A549 (cell line): ENCODE measurements around the gene SLC1A2. TPM values are rescaled to one million over a fixed set of nuclear protein-coding genes. Genes with fewer than 3 reads are reported as not detected.

Experiments used
- ATAC-seq, 2 experiments: fragments of 200-7000 bp in 1 of 2; fragments of >200 bp in 1 of 2; cut with Nextera tagmentation in 1 of 2; cut with Tn5 transposase in 1 of 2; 3 replicates each; pipeline versions ENCODE4 v1.8.0 to v1.9.1; 2018 to 2020; ENCODE audit warnings: mild to moderate bottlenecking in 1 of 2, moderate library complexity in 1 of 2
- CTCF ChIA-PET: fragments of 300-600 bp; sonication (Branson Sonifier 250); formaldehyde crosslinking; extraction: SDS; loops from one replicate; lab custom pipeline; 2021; ENCODE audit warnings: antibody characterized with exemption, inconsistent platforms; lab: Yijun Ruan, JAX
- POLR2A ChIA-PET: fragments of 350-600 bp; formaldehyde crosslinking; extraction: SDS; loops from one replicate; lab custom pipeline; 2021; ENCODE audit warnings: antibody characterized with exemption, inconsistent platforms; lab: Yijun Ruan, JAX
- DNase-seq, 2 experiments: peaks; one replicate each; pipeline versions ENCODE4 v3.0.0 to v3.0.0-alpha.2; 2011 to 2016; ENCODE audit warnings: low read depth in 1 of 2, low spot score in 1 of 2
- FAIRE-seq: peaks from 2 replicates; lab custom pipeline; 2011; peaks lifted over from hg19 to GRCh38; lab: Jason Lieb, UNC
- H3K27ac ChIP-seq, 2 experiments: fragments of >200 bp; sonication (Bioruptor Twin); formaldehyde crosslinking; 3 replicates each; pipeline ENCODE4 v1.5.1; 2016 to 2017
- H3K4me1 ChIP-seq: fragments of >200 bp; sonication (Bioruptor Twin); formaldehyde crosslinking; 3 replicates; pipeline ENCODE4 v1.6.1; 2016
- H3K4me2 ChIP-seq: fragments of >200 bp; sonication (Bioruptor Twin); formaldehyde crosslinking; 3 replicates; pipeline ENCODE4 v1.6.1; 2016
- H3K4me3 ChIP-seq: fragments of >200 bp; sonication (Bioruptor Twin); formaldehyde crosslinking; 3 replicates; pipeline ENCODE4 v1.5.1; 2016
- H3K9me3 ChIP-seq: fragments of >200 bp; sonication (Bioruptor Twin); formaldehyde crosslinking; 3 replicates; pipeline ENCODE4 v1.6.1; 2016
- ATOH8 ChIP-seq: fragments of 250-450 bp; sonication (Bioruptor Pico); IDR thresholded peaks from 2 replicates; pipeline ENCODE4 v1.5.0; 2020; ENCODE audit warnings: low read depth, mild to moderate bottlenecking, moderate library complexity
- BHLHE40 ChIP-seq: IDR thresholded peaks from 2 replicates; pipeline ENCODE4 v1.6.1; 2012; ENCODE audit warnings: low read depth, low read length, inconsistent platforms
- CBX2 ChIP-seq: fragments of 200-600 bp; sonication (generic); IDR thresholded peaks from 2 replicates; pipeline ENCODE4 v1.6.1; 2016; ENCODE audit warnings: low read depth, mild to moderate bottlenecking, borderline replicate concordance
- CBX8 ChIP-seq: fragments of 200-600 bp; sonication (generic); IDR thresholded peaks from 2 replicates; pipeline ENCODE4 v1.6.1; 2016
- CEBPB ChIP-seq, 2 experiments: fragments of >200 bp in 1 of 2; sonication (Bioruptor Twin) in 1 of 2; formaldehyde crosslinking in 1 of 2; IDR thresholded peaks; 2 replicates each; pipeline ENCODE4 v1.6.1; 2012 to 2016
- CHD2 ChIP-seq: fragments of 150-350 bp; IDR thresholded peaks from 2 replicates; pipeline ENCODE4 v1.6.1; 2014; ENCODE audit warnings: low read length; ENCODE audit not compliant: partially characterized antibody
- CHD4 ChIP-seq: fragments of 200-600 bp; sonication (generic); IDR thresholded peaks from 2 replicates; pipeline ENCODE4 v1.6.1; 2016; ENCODE audit warnings: antibody characterized with exemption, mild to moderate bottlenecking, borderline replicate concordance
- CTCF ChIP-seq: fragments of >200 bp; sonication (Bioruptor Twin); formaldehyde crosslinking; IDR thresholded peaks from 3 replicates; pipeline ENCODE4 v1.5.1; 2016
- EHF ChIP-seq: fragments of 250-450 bp; sonication (Bioruptor Pico); IDR thresholded peaks from 2 replicates; pipeline ENCODE4 v1.5.0; 2020; ENCODE audit warnings: mild to moderate bottlenecking
- FOSB ChIP-seq: fragments of 250-450 bp; sonication (Bioruptor Pico); IDR thresholded peaks from 2 replicates; pipeline ENCODE4 v1.5.0; 2020; ENCODE audit warnings: mild to moderate bottlenecking, moderate library complexity
- GATA3 ChIP-seq: IDR thresholded peaks from 2 replicates; pipeline ENCODE4 v1.6.1; 2012; ENCODE audit warnings: borderline replicate concordance
- HDAC2 ChIP-seq: fragments of 200-600 bp; sonication (generic); IDR thresholded peaks from 2 replicates; pipeline ENCODE4 v1.6.1; 2016
- HEYL ChIP-seq: fragments of 250-450 bp; sonication (Bioruptor Pico); IDR thresholded peaks from 2 replicates; pipeline ENCODE4 v1.8.0; 2021; ENCODE audit warnings: mild to moderate bottlenecking, moderate library complexity
- JUNB ChIP-seq: fragments of >200 bp; sonication (Bioruptor Twin); formaldehyde crosslinking; IDR thresholded peaks from 2 replicates; pipeline ENCODE4 v1.6.1; 2016
- MAFK ChIP-seq: fragments of 450-650 bp; IDR thresholded peaks from 2 replicates; pipeline ENCODE4 v1.6.1; 2014; ENCODE audit not compliant: partially characterized antibody
- NFE2L2 ChIP-seq: fragments of 150-350 bp; conservative IDR thresholded peaks from 2 replicates; pipeline ENCODE4 v1.6.1; 2014; ENCODE audit warnings: low read length
- NR3C1 ChIP-seq: fragments of >200 bp; sonication (Bioruptor Twin); formaldehyde crosslinking; IDR thresholded peaks from 3 replicates; pipeline ENCODE4 v1.6.1; 2017
- PBX3 ChIP-seq: IDR thresholded peaks from 2 replicates; pipeline ENCODE4 v1.6.1; 2012
- PHF8 ChIP-seq: fragments of 200-600 bp; sonication (generic); IDR thresholded peaks from 2 replicates; pipeline ENCODE4 v1.6.1; 2016; ENCODE audit warnings: low read depth, mild to moderate bottlenecking, antibody characterized with exemption, moderate library complexity, borderline replicate concordance
- RARB ChIP-seq: fragments of 250-450 bp; sonication (Bioruptor Pico); IDR thresholded peaks from 2 replicates; pipeline ENCODE4 v1.8.0; 2021; ENCODE audit warnings: mild to moderate bottlenecking, moderate library complexity
- RCOR1 ChIP-seq: fragments of 150-350 bp; IDR thresholded peaks from 2 replicates; pipeline ENCODE4 v1.6.1; 2014; ENCODE audit warnings: antibody characterized with exemption, low read length, low read depth
- RFX5 ChIP-seq: fragments of 450-650 bp; IDR thresholded peaks from 2 replicates; pipeline ENCODE4 v1.7.1; 2014; ENCODE audit warnings: antibody characterized with exemption, mild to moderate bottlenecking, moderate library complexity
- RNF2 ChIP-seq: fragments of 200-600 bp; sonication (generic); IDR thresholded peaks from 2 replicates; pipeline ENCODE4 v1.6.1; 2016; ENCODE audit warnings: low read depth, mild to moderate bottlenecking, antibody characterized with exemption, moderate library complexity, borderline replicate concordance
- SMC3 ChIP-seq: fragments of >200 bp; sonication (Bioruptor Twin); formaldehyde crosslinking; IDR thresholded peaks from 3 replicates; pipeline ENCODE4 v1.6.1; 2018; ENCODE audit warnings: inconsistent platforms
- SREBF2 ChIP-seq: fragments of 450-650 bp; IDR thresholded peaks from 2 replicates; pipeline ENCODE4 v1.6.1; 2014; ENCODE audit warnings: mild to moderate bottlenecking, moderate library complexity
- TFCP2L1 ChIP-seq: fragments of 250-450 bp; sonication (Bioruptor Pico); IDR thresholded peaks from 2 replicates; pipeline ENCODE4 v1.5.0; 2021; ENCODE audit warnings: mild to moderate bottlenecking
- ZC3H11A ChIP-seq: fragments of 450-650 bp; IDR thresholded peaks from 2 replicates; pipeline ENCODE4 v1.6.1; 2014; ENCODE audit warnings: antibody characterized with exemption, mild to moderate bottlenecking
- WGBS: methylation state at CpG from one replicate; pipeline ENCODE4 v1.1.6; 2017; ENCODE audit errors: missing lambda C conversion rate; 5-methylcytosine and 5-hydroxymethylcytosine counted together
- polyA plus RNA-seq, 4 experiments: library from polyadenylated mRNA; depleted of rRNA in 3 of 4; stranded (reverse); fragments of >200 nt; fragmentation: RNase III in 1 of 4; extraction: RNeasy Plus Mini Kit Qiagen cat#74134 plus additional on column Dnase treatment in 1 of 4; gene quantifications; 2 replicates in 3 of 4; 3 replicates in 1 of 4; pipeline ENCODE4 v1.2.3, GENCODE V29; 2011 to 2017
- TF ChIP-seq, protein P1 (sequence below): fragments of 450-650 bp; IDR thresholded peaks from 2 replicates; pipeline ENCODE4 v1.6.1; 2014; ENCODE audit warnings: antibody characterized with exemption

SLC1A2 gene
- polyA plus RNA-seq, 2 of the 4 experiments (the other 2 are of a cell fraction) = 0.01 to 0.14 TPM

- DNase-seq (no peak), FAIRE-seq (no peak), ATAC-seq (no peak)
- 64% methylated on average over 1 of the region's 1 CpG for WGBS
- Histone ChIP-seq H3K27ac (no peak overlapping the region), H3K4me1 (no peaks in the 10 kb centered on the region), H3K9me3 (no peaks in the 10 kb centered on the region), H3K4me2 (no peak overlapping the region), H3K4me3 (no peak overlapping the region)
- ChIA-PET CTCF (interaction anchor here (0.7 to 1.0 kb wide), 2 partner anchors 22 to 172 kb away, joined by 3 read pairs; no protein-coding TSS in a partner anchor), POLR2A (no interaction called here)
- TF ChIP-seq HDAC2 (no peak), NR3C1 (no peak), RARB (CRISPR knock-in tag) (no peak), GATA3 (no peak), SREBF2 (no peak), CBX8 (no peak), CHD4 (no peak), TFCP2L1 (no peak), RFX5 (no peak), SMC3 (no peak), CHD2 (no peak), FOSB (CRISPR knock-in tag) (no peak), RNF2 (no peak)
- TF ChIP-seq, protein P1, sequence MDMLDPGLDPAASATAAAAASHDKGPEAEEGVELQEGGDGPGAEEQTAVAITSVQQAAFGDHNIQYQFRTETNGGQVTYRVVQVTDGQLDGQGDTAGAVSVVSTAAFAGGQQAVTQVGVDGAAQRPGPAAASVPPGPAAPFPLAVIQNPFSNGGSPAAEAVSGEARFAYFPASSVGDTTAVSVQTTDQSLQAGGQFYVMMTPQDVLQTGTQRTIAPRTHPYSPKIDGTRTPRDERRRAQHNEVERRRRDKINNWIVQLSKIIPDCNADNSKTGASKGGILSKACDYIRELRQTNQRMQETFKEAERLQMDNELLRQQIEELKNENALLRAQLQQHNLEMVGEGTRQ = no peak
- TF ChIP-seq, all 56 proteins: peak for 0
Measured at GRCh38 chr11:35313760-35314153, 105.6 kb downstream of the SLC1A2 start.

- no peak overlapping the region for H3K4me3 ChIP-seq
- CTCF ChIA-PET = interaction anchor here (0.7 to 1.0 kb wide), 2 partner anchors 22 to 172 kb away, joined by 3 read pairs; no protein-coding TSS in a partner anchor
- ATAC-seq (no peak), FAIRE-seq (no peak)
- H3K4me1 ChIP-seq = no peaks in the 10 kb centered on the region
- H3K4me2 ChIP-seq = no peak overlapping the region
- no peak overlapping the region for H3K27ac ChIP-seq
- 72% methylated on average over 7 of the region's 7 CpGs for WGBS
- TF ChIP-seq CHD2 (no peak), CBX2 (no peak), HEYL (CRISPR knock-in tag) (no peak), PHF8 (no peak), CEBPB (IDR thresholded peaks at IDR 0.05) (no peak), FOSB (CRISPR knock-in tag) (no peak), CBX8 (no peak), ZC3H11A (no peak), MAFK (no peak), JUNB (no peak)
- TF ChIP-seq, all 56 proteins: peak for 0
- POLR2A ChIA-PET = no interaction called here
- H3K9me3 ChIP-seq = no peaks in the 10 kb centered on the region
- DNase-seq = no peak
Measured at GRCh38 chr11:35313066-35313759, 106.1 kb downstream of the SLC1A2 start.

- POLR2A ChIA-PET = no interaction called here
- DNase-seq (no peak), FAIRE-seq (no peak)
- TF ChIP-seq CTCF (no peak), BHLHE40 (no peak), EHF (CRISPR knock-in tag) (no peak), PBX3 (no peak), ATOH8 (CRISPR knock-in tag) (no peak), RCOR1 (no peak), ZC3H11A (no peak), FOSB (CRISPR knock-in tag) (no peak), NFE2L2 (no peak)
- TF ChIP-seq, protein P1 = no peak
Measured at GRCh38 chr11:35311331-35311730, 108.0 kb downstream of the SLC1A2 start.

More at GRCh38 chr11:35311331-35311730, 108.0 kb downstream of the SLC1A2 start:
- H3K4me3 ChIP-seq = no peak overlapping the region
- no peaks in the 10 kb centered on the region for H3K9me3 ChIP-seq
- 87% methylated on average over 3 of the region's 3 CpGs for WGBS
- CTCF ChIA-PET = interaction anchor here (0.6 to 0.7 kb wide), 2 partner anchors 101 to 1453 kb away, joined by 3 read pairs; no protein-coding TSS in a partner anchor
- no peak overlapping the region for H3K4me2 ChIP-seq
- no peaks in the 10 kb centered on the region for H3K4me1 ChIP-seq
- H3K27ac ChIP-seq = no peak overlapping the region
- no peak for ATAC-seq
